Endodermal cell (in vitro differentiated cells): ENCODE measurements around the gene ZNF304. TPM values are rescaled to one million over a fixed set of nuclear protein-coding genes. Genes with fewer than 3 reads are reported as not detected.

ENCODE experiments used
- DNase-seq: peaks from one replicate; pipeline ENCODE4 v3.0.0-alpha.2; 2017
- H3K27ac ChIP-seq: 2 replicates; pipeline ENCODE4 v1.5.1; 2013; ENCODE audit warnings: mild to moderate bottlenecking, low read depth, low read length, moderate library complexity
- H3K27me3 ChIP-seq: 2 replicates; pipeline ENCODE4 v1.6.1; 2013; ENCODE audit warnings: mild to moderate bottlenecking, low read length, moderate library complexity; ENCODE audit not compliant: insufficient read depth, control insufficient read depth, poor library complexity, severe bottlenecking
- H3K36me3 ChIP-seq: 2 replicates; pipeline ENCODE4 v1.7.0; 2013; ENCODE audit warnings: mild to moderate bottlenecking, low read length, moderate library complexity; ENCODE audit not compliant: control insufficient read depth, insufficient read depth
- H3K4me1 ChIP-seq: one replicate; pipeline ENCODE4 v1.7.0; 2013; ENCODE audit warnings: low read length; ENCODE audit not compliant: control insufficient read depth, insufficient read depth
- H3K4me3 ChIP-seq: 2 replicates; pipeline ENCODE4 v1.5.1; 2013; ENCODE audit warnings: mild to moderate bottlenecking, low read length, moderate library complexity
- H3K9ac ChIP-seq: 2 replicates; pipeline ENCODE4 v1.6.1; 2013; ENCODE audit warnings: mild to moderate bottlenecking, low read length, moderate library complexity; ENCODE audit not compliant: poor library complexity, severe bottlenecking; ENCODE audit errors: extremely low read depth
- H3K9me3 ChIP-seq: 2 replicates; pipeline ENCODE4 v1.6.1; 2013; ENCODE audit warnings: mild to moderate bottlenecking, low read length, moderate library complexity; ENCODE audit not compliant: control insufficient read depth
- H3K27ac Mint-ChIP-seq: 2 replicates; pipeline ENCODE4 v1.8.0; 2020; ENCODE audit warnings: mixed read lengths
- H3K27me3 Mint-ChIP-seq: 2 replicates; pipeline ENCODE4 v1.8.0; 2021; ENCODE audit warnings: mild to moderate bottlenecking, mixed read lengths; ENCODE audit not compliant: insufficient read depth
- H3K36me3 Mint-ChIP-seq: 2 replicates; pipeline ENCODE4 v1.8.0; 2020; ENCODE audit warnings: low read depth, mixed read lengths
- H3K4me1 Mint-ChIP-seq: 2 replicates; pipeline ENCODE4 v1.8.0; 2020; ENCODE audit warnings: mixed read lengths
- H3K4me3 Mint-ChIP-seq: 2 replicates; pipeline ENCODE4 v1.8.0; 2020; ENCODE audit warnings: mild to moderate bottlenecking, moderate library complexity, mixed read lengths
- H3K9me3 Mint-ChIP-seq: 2 replicates; pipeline ENCODE4 v1.8.0; 2020; ENCODE audit warnings: mild to moderate bottlenecking, mixed read lengths
- CTCF ChIP-seq: fragments of 200-600 bp; sonication (generic); conservative IDR thresholded peaks from 2 replicates; pipeline ENCODE4 v1.5.0; 2021; ENCODE audit warnings: antibody characterized with exemption, mild to moderate bottlenecking
- WGBS, 2 experiments: methylation state at CpG; one replicate each; pipeline versions ENCODE4 v1.1.5 to v1.1.7; 2013; ENCODE audit warnings: missing lambda C conversion rate in 2 of 2, mixed read lengths in 1 of 2; ENCODE audit not compliant: insufficient coverage in 1 of 2, insufficient read length in 1 of 2; 5-methylcytosine and 5-hydroxymethylcytosine counted together
- total RNA-seq, 2 donors: library from RNA; stranded (reverse); fragmentation: NEBNext Ultra II Directional in 1 of 2; extraction: Animal tissue kit (Norgen Biotek cat#: 25700) in 1 of 2; gene quantifications; 2 replicates in 1 of 2; 3 replicates in 1 of 2; pipeline ENCODE4 v1.2.1, GENCODE V29; 2021

ZNF304 gene
- total RNA-seq, 2 donors from 2014 or later, result 11.6 to 12.3 TPM

- peaks cover 12% of the 10 kb centered on the region for H3K4me1 Mint-ChIP-seq
- no peak overlapping the region for H3K27ac Mint-ChIP-seq
- Histone ChIP-seq H3K4me1 (peaks cover 2% of the 10 kb centered on the region), H3K4me3 (no peak overlapping the region), H3K36me3 (peaks cover 59% of the 10 kb centered on the region), H3K27me3 (no peaks in the 10 kb centered on the region), H3K9me3 (no peaks in the 10 kb centered on the region), H3K9ac (no peak overlapping the region), H3K27ac (no peak overlapping the region)
- peaks cover 58% of the 10 kb centered on the region for H3K36me3 Mint-ChIP-seq
- no peak overlapping the region for H3K4me3 Mint-ChIP-seq
- H3K9me3 Mint-ChIP-seq, result peaks cover 11% of the 10 kb centered on the region
- TF ChIP-seq CTCF, result no peak
- no peak for DNase-seq
- H3K27me3 Mint-ChIP-seq, result no peaks in the 10 kb centered on the region
Measured at GRCh38 chr19:57324992-57325391, 26.1 kb upstream of the ZNF304 start.

- no peak overlapping the region for H3K4me3 Mint-ChIP-seq
- Histone ChIP-seq H3K9ac (no peak overlapping the region), H3K9me3 (no peaks in the 10 kb centered on the region), H3K36me3 (peaks cover 64% of the 10 kb centered on the region), H3K4me1 (no peaks in the 10 kb centered on the region), H3K27ac (no peak overlapping the region), H3K4me3 (no peak overlapping the region), H3K27me3 (no peaks in the 10 kb centered on the region)
- H3K4me1 Mint-ChIP-seq, result no peaks in the 10 kb centered on the region
- no peak for DNase-seq
- peaks cover 11% of the 10 kb centered on the region for H3K9me3 Mint-ChIP-seq
- no peak for TF ChIP-seq CTCF
- no peaks in the 10 kb centered on the region for H3K27me3 Mint-ChIP-seq
- no peak overlapping the region for H3K27ac Mint-ChIP-seq
- WGBS, 2 experiments, result 95 to 100% methylated on average over 7 to 8 of the region's 8 CpGs
- peaks cover 61% of the 10 kb centered on the region for H3K36me3 Mint-ChIP-seq
Measured at GRCh38 chr19:57327993-57328392, 23.1 kb upstream of the ZNF304 start.

DNA sequence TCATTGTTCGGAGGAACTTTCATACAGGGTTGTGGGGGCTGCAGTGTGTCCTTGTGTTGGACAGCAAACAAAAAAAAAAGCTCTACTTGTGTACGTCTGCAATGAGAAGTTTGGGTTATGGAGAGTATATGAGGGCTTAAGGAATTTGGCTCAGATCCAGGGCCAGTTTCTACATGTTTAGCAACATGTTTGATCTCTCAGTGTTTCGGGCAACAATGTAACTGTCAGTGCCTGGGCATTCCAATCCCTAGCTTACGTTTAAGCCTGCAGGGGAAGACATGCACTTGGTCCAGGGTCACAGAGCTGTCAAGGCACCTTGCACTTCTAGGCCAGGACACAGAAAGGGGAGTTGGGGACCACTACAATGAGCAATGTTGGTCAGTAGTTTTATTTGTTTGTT lies 16.9 kb upstream of the ZNF304 start:
- Histone ChIP-seq H3K4me3 (no peak overlapping the region), H3K27ac (no peak overlapping the region), H3K36me3 (peaks cover 11% of the 10 kb centered on the region), H3K27me3 (no peaks in the 10 kb centered on the region), H3K4me1 (no peaks in the 10 kb centered on the region), H3K9ac (no peak overlapping the region), H3K9me3 (no peaks in the 10 kb centered on the region)
- no peak for DNase-seq
- Mint-ChIP-seq H3K27ac (no peak overlapping the region), H3K27me3 (peaks cover 6% of the 10 kb centered on the region), H3K9me3 (no peaks in the 10 kb centered on the region), H3K4me3 (no peak overlapping the region), H3K4me1 (no peaks in the 10 kb centered on the region), H3K36me3 (peaks cover 13% of the 10 kb centered on the region)
- WGBS, 2 experiments, result 95 to 96% methylated on average over 4 of the region's 4 CpGs
- no peak for TF ChIP-seq CTCF
